ENCODE results near the gene OR2C1. TPM values are rescaled to one million over a fixed set of nuclear protein-coding genes. Genes with fewer than 3 reads are reported as not detected.
A peak's percentile ranks its signal among the peaks of the same experiment; 100 is the strongest.

OR2C1 gene
- total RNA-seq (2021): not detected in 3 replicates
- not detected for Bru-seq, nascent RNA
- long read RNA-seq, experiment 1: 0 reads
- long read RNA-seq, experiment 2: 0 reads
- long read RNA-seq, experiment 3: 0 reads

DNA sequence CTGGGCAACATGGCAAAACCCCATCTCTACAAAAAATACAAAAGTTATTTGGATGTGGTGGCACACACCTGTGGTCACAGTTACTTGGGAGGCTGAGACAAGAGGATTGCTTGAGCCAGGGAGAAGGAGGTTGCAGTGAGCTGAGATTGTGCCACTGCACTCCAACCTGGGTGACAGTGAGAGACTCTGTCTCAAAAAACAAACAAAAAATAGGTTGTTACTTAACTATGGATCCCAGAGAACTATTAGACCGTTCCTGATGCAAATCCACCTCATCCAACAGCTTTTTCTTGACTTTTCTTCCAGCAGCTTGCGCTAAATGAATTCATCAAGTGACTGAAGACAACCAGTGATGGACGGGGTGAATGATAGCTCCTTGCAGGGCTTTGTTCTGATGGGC, at the start of gene OR2C1:
Gene OR2C1 (plus strand): TSS at position 301 of the 400 bp plus-strand sequence. CDS start 52 bp downstream, at position 353.
- Mint-ChIP-seq H3K36me3 (peaks cover 11% of the 10 kb centered on the region), H3K4me1 (no peaks in the 10 kb centered on the region), H3K27ac (no peak within 1 kb of the TSS), H3K9me3 (peaks cover 44% of the 10 kb centered on the region), H3K27me3 (ENCODE audit: low read depth) (peaks cover 44% of the 10 kb centered on the region), H3K4me3 (no peak within 1 kb of the TSS)
- ChIA-PET POLR2A (no interaction called here), CTCF (no interaction called here)
- DNase-seq (ENCODE audit: low spot score) (no peak), ATAC-seq (no peak)
- TF ChIP-seq CREM (CRISPR knock-in tag; IDR thresholded peaks at IDR 0.05) (no peak), ZNF138 (CRISPR knock-in tag; conservative IDR thresholded peaks at IDR 0.05) (no peak), ESRRA (CRISPR knock-in tag; IDR thresholded peaks at IDR 0.05; ENCODE audit: borderline replicate concordance) (no peak), PRRX2 (CRISPR knock-in tag; IDR thresholded peaks at IDR 0.05) (no peak), TP53 (CRISPR knock-in tag; IDR thresholded peaks at IDR 0.05) (no peak), NFATC4 (CRISPR knock-in tag; IDR thresholded peaks at IDR 0.05) (no peak), SMAD3 (CRISPR knock-in tag; IDR thresholded peaks at IDR 0.05; ENCODE audit: borderline replicate concordance) (no peak), ZNF671 (CRISPR knock-in tag; IDR thresholded peaks at IDR 0.05) (no peak), ZNF317 (CRISPR knock-in tag; IDR thresholded peaks at IDR 0.05; ENCODE audit: borderline replicate concordance, low read depth) (no peak), SMAD4 (CRISPR knock-in tag; IDR thresholded peaks at IDR 0.05) (no peak), GABPB1 (CRISPR knock-in tag; IDR thresholded peaks at IDR 0.05) (no peak), ELF4 (CRISPR knock-in tag; IDR thresholded peaks at IDR 0.05; ENCODE audit: low read depth) (no peak), ZNF423 (CRISPR knock-in tag; IDR thresholded peaks at IDR 0.05) (no peak)
- TF ChIP-seq, protein P1, sequence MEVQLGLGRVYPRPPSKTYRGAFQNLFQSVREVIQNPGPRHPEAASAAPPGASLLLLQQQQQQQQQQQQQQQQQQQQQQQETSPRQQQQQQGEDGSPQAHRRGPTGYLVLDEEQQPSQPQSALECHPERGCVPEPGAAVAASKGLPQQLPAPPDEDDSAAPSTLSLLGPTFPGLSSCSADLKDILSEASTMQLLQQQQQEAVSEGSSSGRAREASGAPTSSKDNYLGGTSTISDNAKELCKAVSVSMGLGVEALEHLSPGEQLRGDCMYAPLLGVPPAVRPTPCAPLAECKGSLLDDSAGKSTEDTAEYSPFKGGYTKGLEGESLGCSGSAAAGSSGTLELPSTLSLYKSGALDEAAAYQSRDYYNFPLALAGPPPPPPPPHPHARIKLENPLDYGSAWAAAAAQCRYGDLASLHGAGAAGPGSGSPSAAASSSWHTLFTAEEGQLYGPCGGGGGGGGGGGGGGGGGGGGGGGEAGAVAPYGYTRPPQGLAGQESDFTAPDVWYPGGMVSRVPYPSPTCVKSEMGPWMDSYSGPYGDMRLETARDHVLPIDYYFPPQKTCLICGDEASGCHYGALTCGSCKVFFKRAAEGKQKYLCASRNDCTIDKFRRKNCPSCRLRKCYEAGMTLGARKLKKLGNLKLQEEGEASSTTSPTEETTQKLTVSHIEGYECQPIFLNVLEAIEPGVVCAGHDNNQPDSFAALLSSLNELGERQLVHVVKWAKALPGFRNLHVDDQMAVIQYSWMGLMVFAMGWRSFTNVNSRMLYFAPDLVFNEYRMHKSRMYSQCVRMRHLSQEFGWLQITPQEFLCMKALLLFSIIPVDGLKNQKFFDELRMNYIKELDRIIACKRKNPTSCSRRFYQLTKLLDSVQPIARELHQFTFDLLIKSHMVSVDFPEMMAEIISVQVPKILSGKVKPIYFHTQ (CRISPR knock-in tag; IDR thresholded peaks at IDR 0.05): no peak
- TF ChIP-seq, protein P2, sequence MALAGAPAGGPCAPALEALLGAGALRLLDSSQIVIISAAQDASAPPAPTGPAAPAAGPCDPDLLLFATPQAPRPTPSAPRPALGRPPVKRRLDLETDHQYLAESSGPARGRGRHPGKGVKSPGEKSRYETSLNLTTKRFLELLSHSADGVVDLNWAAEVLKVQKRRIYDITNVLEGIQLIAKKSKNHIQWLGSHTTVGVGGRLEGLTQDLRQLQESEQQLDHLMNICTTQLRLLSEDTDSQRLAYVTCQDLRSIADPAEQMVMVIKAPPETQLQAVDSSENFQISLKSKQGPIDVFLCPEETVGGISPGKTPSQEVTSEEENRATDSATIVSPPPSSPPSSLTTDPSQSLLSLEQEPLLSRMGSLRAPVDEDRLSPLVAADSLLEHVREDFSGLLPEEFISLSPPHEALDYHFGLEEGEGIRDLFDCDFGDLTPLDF (CRISPR knock-in tag; IDR thresholded peaks at IDR 0.05): no peak
- TF ChIP-seq, protein P3, sequence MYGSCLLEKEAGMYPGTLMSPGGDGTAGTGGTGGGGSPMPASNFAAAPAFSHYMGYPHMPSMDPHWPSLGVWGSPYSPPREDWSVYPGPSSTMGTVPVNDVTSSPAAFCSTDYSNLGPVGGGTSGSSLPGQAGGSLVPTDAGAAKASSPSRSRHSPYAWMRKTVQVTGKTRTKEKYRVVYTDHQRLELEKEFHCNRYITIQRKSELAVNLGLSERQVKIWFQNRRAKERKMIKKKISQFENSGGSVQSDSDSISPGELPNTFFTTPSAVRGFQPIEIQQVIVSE (CRISPR knock-in tag; IDR thresholded peaks at IDR 0.05; ENCODE audit: borderline replicate concordance): no peak
- TF ChIP-seq, protein P4, sequence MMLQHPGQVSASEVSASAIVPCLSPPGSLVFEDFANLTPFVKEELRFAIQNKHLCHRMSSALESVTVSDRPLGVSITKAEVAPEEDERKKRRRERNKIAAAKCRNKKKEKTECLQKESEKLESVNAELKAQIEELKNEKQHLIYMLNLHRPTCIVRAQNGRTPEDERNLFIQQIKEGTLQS (CRISPR knock-in tag; conservative IDR thresholded peaks at IDR 0.05): no peak

DNA sequence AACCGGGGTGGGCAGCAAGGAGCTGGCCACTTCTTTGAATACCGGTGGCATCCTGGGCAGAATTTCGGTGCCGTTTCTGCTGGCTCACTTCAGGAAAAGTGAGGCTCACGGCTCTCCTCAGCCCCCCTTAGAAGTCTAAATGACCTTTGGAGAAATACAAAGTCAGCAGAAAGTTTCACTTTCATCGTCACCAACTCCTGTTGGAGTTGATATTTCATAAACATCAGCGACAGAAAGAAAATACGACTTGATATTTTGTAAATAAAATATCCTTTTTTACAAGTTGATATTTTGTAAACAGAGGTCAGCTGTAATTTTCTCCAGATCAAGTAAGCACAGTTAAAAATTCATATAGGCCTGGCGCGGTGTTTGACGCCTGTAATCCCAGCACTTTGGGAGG, 49.6 kb upstream of the OR2C1 start:
- no peak for ATAC-seq
- H3K27me3 Mint-ChIP-seq (ENCODE audit: low read depth): peaks cover 25% of the 10 kb centered on the region
- DNase-seq (ENCODE audit: low spot score): no peak
- H3K36me3 Mint-ChIP-seq: peaks cover 72% of the 10 kb centered on the region
- peak overlapping the region; percentile 77 for H3K4me3 Mint-ChIP-seq
- H3K9me3 Mint-ChIP-seq: peaks cover 40% of the 10 kb centered on the region
- no peak overlapping the region for H3K27ac Mint-ChIP-seq
- POLR2A ChIA-PET: interaction anchor here (0.5 to 2.2 kb wide), 3 partner anchors 23 to 396 kb away, joined by 4 to 12 read pairs (median 11); partner anchors contain the start of genes ZNF174, ZNF263 and ZSCAN32
- TF ChIP-seq CBFB (CRISPR knock-in tag; IDR thresholded peaks at IDR 0.05; ENCODE audit: low read depth) (no peak), ELF4 (CRISPR knock-in tag; IDR thresholded peaks at IDR 0.05; ENCODE audit: low read depth) (no peak), ZNF423 (CRISPR knock-in tag; IDR thresholded peaks at IDR 0.05) (no peak), TCF7 (CRISPR knock-in tag; IDR thresholded peaks at IDR 0.05; ENCODE audit: low read depth) (no peak), ZNF138 (CRISPR knock-in tag; conservative IDR thresholded peaks at IDR 0.05) (no peak), GRHL2 (CRISPR knock-in tag; IDR thresholded peaks at IDR 0.05; ENCODE audit: insufficient replicate concordance, severe bottlenecking) (no peak), OVOL2 (CRISPR knock-in tag; IDR thresholded peaks at IDR 0.05; ENCODE audit: borderline replicate concordance) (no peak), EMX1 (CRISPR knock-in tag; IDR thresholded peaks at IDR 0.05) (no peak)
- TF ChIP-seq, protein P5, sequence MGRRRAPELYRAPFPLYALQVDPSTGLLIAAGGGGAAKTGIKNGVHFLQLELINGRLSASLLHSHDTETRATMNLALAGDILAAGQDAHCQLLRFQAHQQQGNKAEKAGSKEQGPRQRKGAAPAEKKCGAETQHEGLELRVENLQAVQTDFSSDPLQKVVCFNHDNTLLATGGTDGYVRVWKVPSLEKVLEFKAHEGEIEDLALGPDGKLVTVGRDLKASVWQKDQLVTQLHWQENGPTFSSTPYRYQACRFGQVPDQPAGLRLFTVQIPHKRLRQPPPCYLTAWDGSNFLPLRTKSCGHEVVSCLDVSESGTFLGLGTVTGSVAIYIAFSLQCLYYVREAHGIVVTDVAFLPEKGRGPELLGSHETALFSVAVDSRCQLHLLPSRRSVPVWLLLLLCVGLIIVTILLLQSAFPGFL (CRISPR knock-in tag; IDR thresholded peaks at IDR 0.05; ENCODE audit: borderline replicate concordance): no peak
- TF ChIP-seq, protein P6, sequence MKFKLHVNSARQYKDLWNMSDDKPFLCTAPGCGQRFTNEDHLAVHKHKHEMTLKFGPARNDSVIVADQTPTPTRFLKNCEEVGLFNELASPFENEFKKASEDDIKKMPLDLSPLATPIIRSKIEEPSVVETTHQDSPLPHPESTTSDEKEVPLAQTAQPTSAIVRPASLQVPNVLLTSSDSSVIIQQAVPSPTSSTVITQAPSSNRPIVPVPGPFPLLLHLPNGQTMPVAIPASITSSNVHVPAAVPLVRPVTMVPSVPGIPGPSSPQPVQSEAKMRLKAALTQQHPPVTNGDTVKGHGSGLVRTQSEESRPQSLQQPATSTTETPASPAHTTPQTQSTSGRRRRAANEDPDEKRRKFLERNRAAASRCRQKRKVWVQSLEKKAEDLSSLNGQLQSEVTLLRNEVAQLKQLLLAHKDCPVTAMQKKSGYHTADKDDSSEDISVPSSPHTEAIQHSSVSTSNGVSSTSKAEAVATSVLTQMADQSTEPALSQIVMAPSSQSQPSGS (CRISPR knock-in tag; IDR thresholded peaks at IDR 0.05; ENCODE audit: borderline replicate concordance, low read depth): no peak
- TF ChIP-seq, protein P7, sequence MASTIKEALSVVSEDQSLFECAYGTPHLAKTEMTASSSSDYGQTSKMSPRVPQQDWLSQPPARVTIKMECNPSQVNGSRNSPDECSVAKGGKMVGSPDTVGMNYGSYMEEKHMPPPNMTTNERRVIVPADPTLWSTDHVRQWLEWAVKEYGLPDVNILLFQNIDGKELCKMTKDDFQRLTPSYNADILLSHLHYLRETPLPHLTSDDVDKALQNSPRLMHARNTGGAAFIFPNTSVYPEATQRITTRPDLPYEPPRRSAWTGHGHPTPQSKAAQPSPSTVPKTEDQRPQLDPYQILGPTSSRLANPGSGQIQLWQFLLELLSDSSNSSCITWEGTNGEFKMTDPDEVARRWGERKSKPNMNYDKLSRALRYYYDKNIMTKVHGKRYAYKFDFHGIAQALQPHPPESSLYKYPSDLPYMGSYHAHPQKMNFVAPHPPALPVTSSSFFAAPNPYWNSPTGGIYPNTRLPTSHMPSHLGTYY (CRISPR knock-in tag; IDR thresholded peaks at IDR 0.05): no peak
- TF ChIP-seq, protein P8, sequence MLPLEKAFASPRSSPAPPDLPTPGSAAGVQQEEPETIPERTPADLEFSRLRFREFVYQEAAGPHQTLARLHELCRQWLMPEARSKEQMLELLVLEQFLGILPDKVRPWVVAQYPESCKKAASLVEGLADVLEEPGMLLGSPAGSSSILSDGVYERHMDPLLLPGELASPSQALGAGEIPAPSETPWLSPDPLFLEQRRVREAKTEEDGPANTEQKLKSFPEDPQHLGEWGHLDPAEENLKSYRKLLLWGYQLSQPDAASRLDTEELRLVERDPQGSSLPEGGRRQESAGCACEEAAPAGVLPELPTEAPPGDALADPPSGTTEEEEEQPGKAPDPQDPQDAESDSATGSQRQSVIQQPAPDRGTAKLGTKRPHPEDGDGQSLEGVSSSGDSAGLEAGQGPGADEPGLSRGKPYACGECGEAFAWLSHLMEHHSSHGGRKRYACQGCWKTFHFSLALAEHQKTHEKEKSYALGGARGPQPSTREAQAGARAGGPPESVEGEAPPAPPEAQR (CRISPR knock-in tag; IDR thresholded peaks at IDR 0.05): no peak
- CTCF ChIA-PET: no interaction called here
- peaks cover 8% of the 10 kb centered on the region for H3K4me1 Mint-ChIP-seq

All from WTC11 (cell line).